Measurements from ENCODE around the gene NRG2. TPM values are rescaled to one million over a fixed set of nuclear protein-coding genes. Genes with fewer than 3 reads are reported as not detected.

Gene NRG2
- total RNA-seq, 2 donors from 2014 or later = not detected

GRCh38 chr5:139859013-139859412 lies 184.1 kb downstream of the NRG2 start:
- Mint-ChIP-seq H3K4me3 (no peak overlapping the region), H3K4me1 (ENCODE audit: low read depth in 2 of 2) (no peaks in the 10 kb centered on the region)

GRCh38 chr5:139856714-139857113 lies 186.4 kb downstream of the NRG2 start:
- H3K27ac Mint-ChIP-seq = no peak overlapping the region
- ATAC-seq = no peak
- H3K4me1 Mint-ChIP-seq (ENCODE audit: low read depth in 2 of 2) = peaks cover 0 to 3% of the 10 kb centered on the region in 2 donors
- H3K4me3 Mint-ChIP-seq = no peak overlapping the region
- H3K9me3 Mint-ChIP-seq = no peaks in the 10 kb centered on the region
- DNase-seq (ENCODE audit: low spot score) = no peak
- no peaks in the 10 kb centered on the region for H3K27me3 Mint-ChIP-seq
- no peaks in the 10 kb centered on the region for H3K36me3 Mint-ChIP-seq

More at GRCh38 chr5:139859013-139859412, 184.1 kb downstream of the NRG2 start:
- H3K27ac Mint-ChIP-seq = no peak overlapping the region
- no peaks in the 10 kb centered on the region for H3K9me3 Mint-ChIP-seq
- no peaks in the 10 kb centered on the region for H3K36me3 Mint-ChIP-seq
- H3K27me3 Mint-ChIP-seq = no peaks in the 10 kb centered on the region
- ATAC-seq (no peak), DNase-seq (ENCODE audit: low spot score) (no peak)

GRCh38 chr5:139855946-139856540 lies 187.1 kb downstream of the NRG2 start:
- no peak for ATAC-seq
- no peaks in the 10 kb centered on the region for H3K27me3 Mint-ChIP-seq
- no peak overlapping the region for H3K4me3 Mint-ChIP-seq
- DNase-seq (ENCODE audit: low spot score) = no peak
- H3K36me3 Mint-ChIP-seq = no peaks in the 10 kb centered on the region
- no peaks in the 10 kb centered on the region for H3K9me3 Mint-ChIP-seq
- H3K4me1 Mint-ChIP-seq (ENCODE audit: low read depth in 2 of 2) = peaks cover 0 to 3% of the 10 kb centered on the region in 2 donors
- H3K27ac Mint-ChIP-seq = no peak overlapping the region

GRCh38 chr5:139855451-139855850 lies 187.6 kb downstream of the NRG2 start:
- Mint-ChIP-seq H3K27ac (no peak overlapping the region), H3K27me3 (no peaks in the 10 kb centered on the region), H3K36me3 (no peaks in the 10 kb centered on the region), H3K9me3 (no peaks in the 10 kb centered on the region), H3K4me3 (no peak overlapping the region), H3K4me1 (ENCODE audit: low read depth in 2 of 2) (peaks cover 0 to 3% of the 10 kb centered on the region in 2 donors)
- DNase-seq (ENCODE audit: low spot score) (no peak), ATAC-seq (no peak)

GRCh38 chr5:139854953-139855352 lies 188.1 kb downstream of the NRG2 start:
- no peak overlapping the region for H3K27ac Mint-ChIP-seq

DNA sequence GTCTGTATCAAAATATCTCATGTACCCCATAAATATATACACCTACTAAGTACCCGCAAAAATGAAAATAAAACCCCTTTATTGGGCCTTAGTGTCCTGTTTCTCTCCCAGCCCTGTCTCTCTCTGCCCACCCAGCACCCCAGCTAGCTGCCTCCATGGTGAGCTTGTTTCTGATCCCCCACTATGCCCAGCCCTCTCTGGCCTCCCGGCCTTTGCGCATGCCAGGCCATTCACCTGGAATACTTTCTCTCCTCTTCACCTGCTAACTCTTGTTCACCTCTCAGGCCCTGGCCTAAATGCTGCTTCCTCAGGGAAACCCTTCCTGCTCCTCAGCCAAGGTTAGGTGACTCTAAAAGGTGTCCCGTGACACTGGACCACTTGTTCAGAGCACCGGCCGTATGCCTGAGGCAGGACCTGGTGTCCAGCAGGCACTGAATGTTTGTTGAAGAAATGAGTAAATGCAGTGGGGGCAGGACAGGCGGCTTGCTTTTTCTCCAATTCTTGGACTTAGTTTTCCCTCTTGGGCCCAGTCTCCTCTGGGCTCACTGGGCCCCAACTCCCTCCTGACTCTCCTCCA lies 189.0 kb downstream of the NRG2 start:
- H3K4me1 Mint-ChIP-seq (ENCODE audit: low read depth in 2 of 2) = peaks cover 1 to 10% of the 10 kb centered on the region in 2 donors
- no peak overlapping the region for H3K27ac Mint-ChIP-seq
- ATAC-seq = no peak
- H3K36me3 Mint-ChIP-seq = no peaks in the 10 kb centered on the region
- H3K9me3 Mint-ChIP-seq = no peaks in the 10 kb centered on the region
- no peak overlapping the region for H3K4me3 Mint-ChIP-seq
- peak; percentile 47 for DNase-seq (ENCODE audit: low spot score)
- no peaks in the 10 kb centered on the region for H3K27me3 Mint-ChIP-seq

More at GRCh38 chr5:139854953-139855352, 188.1 kb downstream of the NRG2 start:
- Mint-ChIP-seq H3K36me3 (no peaks in the 10 kb centered on the region), H3K27me3 (no peaks in the 10 kb centered on the region), H3K4me1 (ENCODE audit: low read depth in 2 of 2) (peaks cover 0 to 4% of the 10 kb centered on the region in 2 donors), H3K9me3 (no peaks in the 10 kb centered on the region), H3K4me3 (no peak overlapping the region)
- ATAC-seq (no peak), DNase-seq (ENCODE audit: low spot score) (no peak)

DNA sequence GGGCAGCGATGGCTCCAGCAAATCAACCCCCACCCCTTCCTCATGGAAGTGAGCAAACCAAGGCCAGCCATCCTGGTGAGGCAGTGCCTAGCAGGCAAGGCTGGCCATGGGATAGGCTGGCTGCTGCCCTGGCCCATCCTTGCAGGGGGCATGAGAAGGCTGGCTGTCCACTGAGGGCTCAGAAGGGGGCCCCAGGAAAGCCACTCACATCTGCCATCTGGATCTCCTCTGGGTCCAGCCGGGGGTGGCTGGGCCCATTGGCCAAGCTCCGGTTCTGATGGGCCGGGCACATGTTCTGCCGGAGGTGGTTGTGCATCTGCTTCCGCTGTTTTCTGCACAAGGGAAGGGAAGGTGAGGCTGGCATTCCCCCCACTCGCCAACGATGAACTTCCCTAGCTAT lies 190.4 kb downstream of the NRG2 start:
- no peaks in the 10 kb centered on the region for H3K9me3 Mint-ChIP-seq
- no peaks in the 10 kb centered on the region for H3K36me3 Mint-ChIP-seq
- no peak for ATAC-seq
- no peaks in the 10 kb centered on the region for H3K27me3 Mint-ChIP-seq
- H3K27ac Mint-ChIP-seq = no peak overlapping the region
- H3K4me3 Mint-ChIP-seq = no peak overlapping the region
- peak; percentile 13 for DNase-seq (ENCODE audit: low spot score)
- peaks cover 6 to 14% of the 10 kb centered on the region in 2 donors for H3K4me1 Mint-ChIP-seq (ENCODE audit: low read depth in 2 of 2)

- ATAC-seq = no peak
- no peaks in the 10 kb centered on the region for H3K36me3 Mint-ChIP-seq
- peaks cover 0 to 2% of the 10 kb centered on the region in 2 donors for H3K27me3 Mint-ChIP-seq
- no peak for DNase-seq (ENCODE audit: low spot score)
- no peaks in the 10 kb centered on the region for H3K9me3 Mint-ChIP-seq
- H3K4me1 Mint-ChIP-seq (ENCODE audit: low read depth in 2 of 2) = peaks cover 11 to 18% of the 10 kb centered on the region in 2 donors
- no peak overlapping the region for H3K4me3 Mint-ChIP-seq
- H3K27ac Mint-ChIP-seq = no peak overlapping the region
Measured at GRCh38 chr5:139851558-139851957, 191.5 kb downstream of the NRG2 start.

DNA sequence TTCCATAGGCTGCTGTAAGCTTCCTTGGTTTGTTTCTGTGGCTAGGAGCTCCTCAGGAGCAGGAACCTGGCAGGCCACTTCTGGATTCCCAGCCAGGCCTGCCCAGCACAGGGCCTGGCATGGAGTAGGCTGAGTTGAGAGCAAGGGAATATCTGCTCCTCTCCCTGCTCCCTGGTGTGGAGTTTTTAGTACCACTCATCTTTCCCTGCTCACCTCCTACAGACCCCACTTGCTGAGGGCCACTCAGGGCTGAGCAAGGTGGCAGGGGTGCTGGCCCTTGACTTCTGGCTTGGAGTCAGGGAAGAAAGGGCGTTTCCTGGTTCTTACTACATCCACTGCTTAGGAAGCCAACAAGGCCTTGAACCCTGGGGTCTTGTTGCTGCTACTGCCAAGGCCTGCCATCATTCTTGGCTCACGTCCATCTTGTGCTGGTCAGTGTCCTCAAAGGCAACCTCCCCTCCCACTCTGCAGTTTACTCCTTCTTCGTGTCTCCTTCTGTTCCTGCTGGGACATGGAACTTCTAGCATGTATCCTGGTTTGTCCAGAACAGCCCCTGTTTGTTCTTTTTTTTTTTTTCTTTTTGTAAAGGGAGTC lies 192.6 kb downstream of the NRG2 start:
- peaks cover 0 to 6% of the 10 kb centered on the region in 2 donors for H3K27me3 Mint-ChIP-seq
- H3K36me3 Mint-ChIP-seq = no peaks in the 10 kb centered on the region
- no peak overlapping the region for H3K4me3 Mint-ChIP-seq
- ATAC-seq = no peak
- DNase-seq (ENCODE audit: low spot score) = no peak
- H3K4me1 Mint-ChIP-seq (ENCODE audit: low read depth in 2 of 2) = peaks cover 11 to 18% of the 10 kb centered on the region in 2 donors
- no peaks in the 10 kb centered on the region for H3K9me3 Mint-ChIP-seq
- H3K27ac Mint-ChIP-seq = peak overlapping the region in 1 of 2 donors; percentile 65

GRCh38 chr5:139849942-139850341 lies 193.2 kb downstream of the NRG2 start:
- Mint-ChIP-seq H3K27ac (peak overlapping the region; percentile 16 to 65), H3K36me3 (no peaks in the 10 kb centered on the region), H3K4me3 (peak overlapping the region; percentile 52), H3K4me1 (ENCODE audit: low read depth in 2 of 2) (peaks cover 11 to 18% of the 10 kb centered on the region in 2 donors), H3K27me3 (peaks cover 0 to 6% of the 10 kb centered on the region in 2 donors), H3K9me3 (no peaks in the 10 kb centered on the region)
- DNase-seq (ENCODE audit: low spot score) = no peak
- no peak for ATAC-seq

DNA sequence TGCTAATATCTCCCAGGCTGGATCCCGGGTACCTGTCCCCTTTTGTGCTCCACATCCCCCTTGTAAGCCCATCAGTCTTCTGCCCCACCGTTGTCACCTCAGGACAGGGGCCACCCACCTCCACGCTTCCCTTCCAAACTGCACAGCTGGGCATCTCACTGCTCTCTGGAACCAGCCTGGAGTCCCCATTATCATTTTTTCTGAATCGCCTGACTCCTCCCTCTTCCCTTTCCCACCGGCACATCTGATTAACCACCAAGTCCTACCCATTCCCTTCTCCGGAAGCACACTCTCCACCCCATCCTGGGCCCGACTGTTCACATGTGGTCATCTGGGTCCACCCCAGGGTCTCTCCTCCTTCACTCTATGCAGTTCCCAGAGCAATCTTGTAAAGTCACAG lies 193.6 kb downstream of the NRG2 start:
- ATAC-seq (no peak), DNase-seq (ENCODE audit: low spot score) (no peak)
- H3K27ac Mint-ChIP-seq = peak overlapping the region; percentile 16 to 65
- H3K9me3 Mint-ChIP-seq = no peaks in the 10 kb centered on the region
- peaks cover 13 to 20% of the 10 kb centered on the region in 2 donors for H3K4me1 Mint-ChIP-seq (ENCODE audit: low read depth in 2 of 2)
- peaks cover 0 to 9% of the 10 kb centered on the region in 2 donors for H3K27me3 Mint-ChIP-seq
- peak overlapping the region; percentile 52 for H3K4me3 Mint-ChIP-seq
- H3K36me3 Mint-ChIP-seq = no peaks in the 10 kb centered on the region

- peak; percentile 54 to 57 for ATAC-seq
- H3K36me3 Mint-ChIP-seq = no peaks in the 10 kb centered on the region
- H3K9me3 Mint-ChIP-seq = no peaks in the 10 kb centered on the region
- peak overlapping the region; percentile 52 for H3K4me3 Mint-ChIP-seq
- peaks cover 0 to 10% of the 10 kb centered on the region in 2 donors for H3K27me3 Mint-ChIP-seq
- H3K27ac Mint-ChIP-seq = peak overlapping the region in 1 of 2 donors; percentile 16
- peaks cover 15 to 21% of the 10 kb centered on the region in 2 donors for H3K4me1 Mint-ChIP-seq (ENCODE audit: low read depth in 2 of 2)
- DNase-seq (ENCODE audit: low spot score) = no peak
Measured at GRCh38 chr5:139848508-139849100, 194.5 kb downstream of the NRG2 start.

DNA sequence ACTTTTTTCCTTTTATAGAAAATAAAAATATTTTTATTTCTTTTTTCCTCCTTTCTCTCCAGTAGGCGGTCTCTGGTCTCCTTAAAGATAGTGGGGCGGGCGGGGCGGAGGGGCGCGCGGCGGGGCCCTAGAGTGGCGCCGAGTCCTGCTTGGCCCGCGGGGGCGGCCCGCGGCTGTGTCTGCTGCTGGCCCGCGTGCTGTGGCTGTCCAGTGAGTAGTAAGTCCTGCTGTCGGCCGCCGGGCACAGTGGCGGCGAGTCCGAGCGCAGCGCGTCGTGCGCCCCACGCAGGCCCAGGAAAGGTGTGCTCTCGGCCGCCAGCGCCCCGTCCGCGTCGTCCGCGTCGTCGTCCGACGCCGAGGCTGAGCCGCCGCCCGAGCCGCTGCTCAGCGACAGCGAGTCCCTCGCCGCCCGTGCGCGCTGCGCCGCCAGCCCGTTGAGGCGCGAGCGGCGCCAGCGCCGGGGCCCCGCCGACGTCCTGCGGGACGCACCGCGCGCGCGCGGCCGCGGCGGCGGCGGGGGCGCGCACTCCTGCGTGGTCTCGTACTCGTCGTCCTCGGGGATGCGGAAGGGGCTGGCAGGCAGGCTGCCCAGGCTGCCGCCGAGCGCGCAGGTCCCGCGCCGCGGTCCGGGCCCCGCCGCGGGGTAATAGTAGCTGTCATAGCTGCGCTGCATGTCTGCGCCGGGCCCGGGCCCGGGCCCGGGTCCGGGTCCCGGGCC lies 195.2 kb downstream of the NRG2 start:
- Mint-ChIP-seq H3K27ac (no peak overlapping the region), H3K4me1 (ENCODE audit: low read depth in 2 of 2) (peaks cover 15 to 19% of the 10 kb centered on the region in 2 donors), H3K27me3 (peaks cover 0 to 10% of the 10 kb centered on the region in 2 donors), H3K9me3 (no peaks in the 10 kb centered on the region), H3K36me3 (no peaks in the 10 kb centered on the region), H3K4me3 (peak overlapping the region; percentile 59)
- DNase-seq (ENCODE audit: low spot score) (peak; percentile 88), ATAC-seq (peak; percentile 92 to 94)
